Hematopoietic multipotent progenitor cell treated with erythropoietin and hydrocortisone succinate and interleukin-3 and kit ligand, for 15 days (in vitro differentiated cells): ENCODE results near the gene CD63.

ENCODE experiments used
- DNase-seq: peaks from one replicate; pipeline ENCODE4 v3.0.0-alpha.2; 2015; ENCODE audit warnings: low spot score

CD63 gene

DNA sequence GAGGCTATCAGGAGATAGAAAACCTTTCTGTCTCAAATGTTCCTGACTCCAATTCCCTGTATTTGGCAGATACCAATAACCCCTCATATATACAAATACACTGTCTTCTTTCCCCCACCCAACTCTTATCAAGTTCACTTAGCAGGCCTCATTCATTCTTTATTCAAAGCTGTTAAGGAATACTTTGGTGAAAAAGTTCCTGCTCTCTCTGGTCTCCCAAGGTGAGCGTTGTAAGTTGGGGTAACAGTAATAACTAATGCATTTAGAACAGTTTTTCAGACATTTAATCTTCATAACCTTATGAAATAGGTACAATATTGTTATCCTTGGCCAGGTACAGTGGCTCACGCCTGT lies 10.2 kb upstream of the CD63 start:
- no peak for DNase-seq

DNA sequence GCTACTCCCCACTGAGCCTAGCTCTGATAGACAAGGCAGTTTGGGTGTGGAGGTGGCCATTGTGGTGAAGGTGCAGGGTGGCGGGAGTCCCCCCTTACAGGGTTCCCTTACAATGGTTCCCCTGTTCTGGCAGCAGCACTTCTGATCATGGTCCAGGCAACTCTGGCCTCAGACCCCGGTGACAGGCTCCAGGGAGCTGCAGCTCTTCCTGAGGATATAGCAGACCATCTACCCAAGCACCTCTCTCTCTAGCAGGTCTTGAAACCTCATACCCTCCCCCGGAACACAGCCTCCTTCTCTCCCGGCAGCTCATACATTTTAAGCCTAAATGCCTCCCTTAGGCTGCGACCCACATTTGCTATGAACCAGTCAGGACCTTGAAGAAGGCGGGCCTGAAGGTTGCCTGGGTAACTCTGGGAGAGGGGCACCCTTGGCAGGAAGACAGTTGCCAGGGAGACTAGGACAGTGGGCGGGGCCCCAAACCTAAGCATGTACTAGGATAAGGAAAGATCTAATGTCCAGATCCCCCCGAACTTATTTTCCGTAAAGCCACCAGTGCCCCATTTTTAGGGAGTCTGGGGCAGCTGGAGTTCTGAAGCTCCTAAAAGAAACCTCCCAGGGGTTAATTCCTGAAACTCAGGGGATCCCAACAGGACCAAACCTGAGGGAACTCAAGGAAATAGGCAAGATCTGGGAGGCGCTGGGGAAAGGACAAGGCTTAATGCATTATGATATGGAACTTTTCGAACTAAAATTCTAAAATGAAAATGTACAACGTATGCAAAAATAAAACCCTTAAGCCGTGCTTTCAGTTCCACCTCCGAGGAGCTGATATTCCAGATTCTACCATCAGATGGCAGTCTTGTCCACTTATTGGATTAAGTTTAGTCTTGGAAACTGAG lies 9.6 kb upstream of the CD63 start:
- peak; percentile 87 for DNase-seq

DNA sequence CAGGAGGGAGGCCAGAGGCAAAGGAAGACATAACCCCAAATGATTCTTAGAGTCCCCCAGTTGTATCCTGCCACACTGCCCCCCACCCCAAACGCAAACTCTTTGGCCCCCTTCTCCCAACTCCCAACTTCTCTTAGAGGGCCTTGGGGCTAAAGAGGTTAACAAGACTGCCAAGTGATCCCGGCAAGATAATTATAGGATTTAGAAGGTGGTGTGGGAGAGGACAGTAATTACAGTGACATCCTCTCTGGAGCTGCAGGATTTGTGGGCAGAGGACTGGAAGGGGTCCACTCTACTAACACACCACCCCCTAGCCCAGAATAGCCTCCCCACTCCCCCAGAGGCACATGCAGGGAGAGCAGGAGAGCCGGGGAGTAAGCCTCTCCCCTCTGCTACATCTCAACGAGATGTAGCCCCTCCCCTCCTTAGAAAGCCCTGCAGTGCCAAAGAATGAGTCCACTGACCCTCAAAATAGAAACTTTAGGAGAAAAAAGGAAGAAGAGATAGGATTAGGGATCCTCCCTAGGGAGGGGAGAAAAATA lies 8.8 kb upstream of the CD63 start:
- DNase-seq = no peak

DNA sequence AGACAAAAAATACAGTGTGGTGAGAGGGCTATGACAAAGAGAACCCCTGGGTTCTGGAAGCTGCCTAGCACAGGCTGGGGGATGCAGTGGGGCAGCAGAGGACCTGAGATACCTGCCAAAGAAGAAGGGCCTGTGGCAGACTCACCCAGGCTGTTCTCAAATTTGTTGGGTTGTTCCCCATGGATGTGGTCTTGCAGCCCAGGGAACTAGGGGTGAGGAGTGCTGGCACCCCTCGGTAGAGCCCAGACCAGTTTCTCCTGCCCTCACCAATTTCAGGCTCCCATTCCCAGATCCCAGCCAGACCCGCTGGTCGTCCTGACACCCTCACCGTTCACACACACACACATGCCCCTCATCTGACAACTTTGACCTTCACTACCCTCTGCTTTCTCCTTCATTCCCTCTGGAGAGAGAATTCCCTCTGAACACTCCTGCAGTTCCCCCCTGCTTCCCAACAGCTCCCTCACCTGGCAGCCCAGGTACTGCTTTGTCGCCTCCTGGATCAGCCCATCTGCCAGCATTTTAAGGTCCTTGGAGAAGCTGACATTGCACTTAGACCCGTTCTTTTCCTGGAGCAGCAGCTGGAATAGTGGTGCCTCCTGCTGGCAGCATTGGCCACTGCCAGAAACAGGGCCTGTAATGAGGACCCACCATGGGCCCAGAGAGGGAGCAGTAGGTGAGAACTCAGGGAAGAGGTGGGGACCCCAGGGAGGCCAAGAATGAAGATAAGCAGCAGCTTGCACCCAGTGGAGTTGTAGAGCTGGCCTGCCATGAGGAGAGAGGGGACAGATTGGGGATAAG lies 8.2 kb upstream of the CD63 start:
- peak; percentile 47 for DNase-seq

DNA sequence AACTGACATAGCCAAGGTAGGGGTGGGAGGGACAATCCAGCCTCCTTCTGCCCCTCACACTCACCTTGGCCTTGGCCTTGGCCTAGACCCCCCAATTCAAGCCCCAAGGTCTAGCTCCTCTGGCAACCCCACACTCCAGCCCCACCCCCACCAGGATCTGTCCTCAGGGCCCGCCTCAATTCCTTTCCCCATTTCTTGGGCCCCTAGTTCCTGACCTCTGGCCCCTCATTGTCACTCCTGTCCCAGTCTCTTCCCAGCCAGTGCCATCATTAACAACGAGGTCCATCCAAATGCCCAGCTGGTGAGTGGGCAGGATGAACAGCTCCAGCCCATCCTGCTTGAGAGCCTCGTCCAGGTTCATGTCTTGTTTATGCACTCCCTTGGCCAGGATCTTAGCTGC lies 7.3 kb upstream of the CD63 start:
- no peak for DNase-seq

DNA sequence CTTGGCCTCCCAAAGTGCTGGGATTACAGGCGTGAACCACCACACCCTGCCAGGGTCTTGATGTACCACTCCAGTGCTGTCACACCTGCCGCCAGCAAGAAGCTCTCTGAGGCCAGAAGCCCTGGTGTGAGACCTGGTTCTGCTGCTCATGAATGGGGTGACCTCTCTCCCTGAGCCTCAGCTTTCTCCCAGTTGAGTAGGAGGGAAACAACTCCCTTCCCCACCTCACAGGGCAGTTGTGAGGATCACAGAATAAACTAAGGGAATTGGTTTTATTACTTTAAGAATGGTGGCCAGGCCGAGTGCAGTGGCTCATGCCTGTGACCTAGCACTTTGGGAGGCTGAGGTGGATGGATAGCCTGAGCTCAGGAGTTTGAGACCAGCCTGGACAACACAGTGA lies 5.8 kb upstream of the CD63 start:
- DNase-seq = no peak

DNA sequence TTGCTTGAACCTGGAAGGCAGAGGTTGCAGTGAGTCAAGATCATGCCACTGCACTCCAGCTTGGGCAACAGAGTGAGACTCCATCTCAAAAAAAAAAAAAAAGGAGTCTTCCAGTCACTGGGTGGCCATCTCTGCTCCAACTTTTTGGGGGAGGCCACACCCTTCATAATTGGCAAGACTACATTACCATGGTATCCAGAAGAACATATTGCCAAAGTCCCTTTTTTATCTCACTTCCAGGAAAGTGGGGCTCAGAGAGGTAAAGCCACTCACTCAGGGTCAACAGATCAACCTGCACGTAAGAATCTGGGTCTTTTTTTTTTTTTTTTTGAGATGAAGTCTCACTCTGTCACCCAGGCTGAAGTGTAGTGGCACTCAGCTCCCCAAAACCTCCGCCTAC lies 5.0 kb upstream of the CD63 start:
- DNase-seq = peak; percentile 29

DNA sequence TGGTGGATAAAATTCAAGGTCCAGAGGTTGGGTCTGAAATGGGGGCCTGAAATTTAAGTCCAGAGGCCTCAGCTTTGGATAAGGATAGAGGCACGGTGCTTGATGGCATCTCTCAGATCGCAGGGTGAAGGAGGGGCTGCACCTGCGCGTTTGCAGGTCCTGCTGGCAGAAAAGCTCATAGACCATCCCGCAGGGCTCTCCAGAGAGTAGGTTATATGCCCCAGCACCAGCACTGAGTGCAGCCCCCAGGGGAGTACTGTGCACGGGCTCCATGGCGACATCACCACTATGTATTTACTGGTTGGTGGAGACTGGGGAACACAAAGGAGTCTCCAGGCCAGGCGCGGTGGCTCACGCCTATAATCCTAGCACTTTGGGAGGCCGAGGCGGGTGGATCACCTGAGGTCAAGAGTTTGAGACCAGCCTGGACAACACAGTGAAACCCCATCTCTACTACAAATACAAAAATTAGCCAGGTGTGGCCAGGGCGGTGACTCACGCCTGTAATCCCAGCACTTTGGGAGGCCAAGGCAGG lies 4.3 kb upstream of the CD63 start:
- DNase-seq = no peak

DNA sequence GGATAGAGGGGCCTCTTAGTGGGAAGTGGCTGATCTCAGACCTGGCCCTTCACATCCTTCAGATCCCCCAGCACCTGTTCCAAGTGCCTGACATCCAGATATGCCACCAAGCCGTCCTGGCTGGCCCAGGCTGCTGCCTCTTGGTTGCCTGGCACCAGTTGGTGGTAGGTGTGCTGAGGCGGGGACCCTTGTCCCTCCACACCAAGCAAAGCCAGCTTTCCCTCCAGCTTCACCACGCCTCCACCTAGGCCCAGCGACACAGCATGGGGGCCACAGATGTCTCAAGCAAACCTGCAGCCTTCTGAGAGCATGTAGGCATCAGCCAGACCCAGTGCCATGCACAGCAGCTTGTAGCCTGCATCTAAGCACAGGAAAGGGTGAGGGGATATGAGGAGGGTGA lies 3.5 kb upstream of the CD63 start:
- no peak for DNase-seq

DNA sequence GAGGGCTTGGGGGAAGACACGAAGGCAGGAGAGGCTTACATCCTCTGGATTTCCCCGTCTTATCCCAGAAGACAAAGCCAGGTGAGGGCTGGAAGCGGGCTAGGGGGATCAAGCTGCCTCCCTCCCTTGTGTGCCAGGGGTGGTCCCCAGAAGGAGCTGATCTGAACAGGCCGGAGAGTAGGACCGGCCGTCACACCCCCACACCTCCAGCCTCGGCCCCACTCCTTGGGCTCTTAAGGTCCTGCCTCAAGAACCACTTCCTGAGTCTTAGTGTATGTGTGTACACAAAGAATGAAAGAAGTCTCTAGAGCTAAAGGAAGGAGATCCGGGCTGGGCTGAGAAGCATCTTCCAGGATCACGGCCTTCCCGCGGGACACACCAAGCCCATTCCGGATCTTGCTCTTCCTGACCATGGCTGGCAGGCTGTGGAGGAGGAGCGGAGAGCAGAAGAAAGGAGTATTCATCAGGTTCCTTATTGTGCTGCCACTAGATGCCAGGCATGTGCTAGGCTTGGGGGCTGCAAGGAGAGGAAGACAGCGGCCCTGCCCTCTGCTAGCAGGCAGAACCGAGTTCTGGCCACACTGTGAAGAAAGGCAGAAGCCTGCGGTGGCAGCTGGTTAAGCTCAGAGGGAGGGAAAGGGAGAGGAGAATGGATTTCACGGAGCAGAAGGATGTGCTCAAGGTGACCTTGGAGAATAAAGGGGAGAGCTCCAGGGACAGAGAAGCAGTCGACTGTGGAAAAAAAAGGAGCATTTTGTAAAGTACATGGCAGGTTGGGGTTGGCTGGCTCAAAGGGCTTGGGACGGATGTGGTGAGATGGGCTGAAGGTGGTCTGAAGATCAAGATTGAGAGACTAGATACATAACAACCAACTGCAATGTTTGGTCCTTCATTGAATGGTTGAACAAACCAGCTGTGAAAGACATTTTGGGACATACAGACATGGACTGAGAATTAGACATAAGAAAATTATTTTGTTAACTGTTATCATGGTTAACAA lies 1.3 kb upstream of the CD63 start:
- DNase-seq = no peak

DNA sequence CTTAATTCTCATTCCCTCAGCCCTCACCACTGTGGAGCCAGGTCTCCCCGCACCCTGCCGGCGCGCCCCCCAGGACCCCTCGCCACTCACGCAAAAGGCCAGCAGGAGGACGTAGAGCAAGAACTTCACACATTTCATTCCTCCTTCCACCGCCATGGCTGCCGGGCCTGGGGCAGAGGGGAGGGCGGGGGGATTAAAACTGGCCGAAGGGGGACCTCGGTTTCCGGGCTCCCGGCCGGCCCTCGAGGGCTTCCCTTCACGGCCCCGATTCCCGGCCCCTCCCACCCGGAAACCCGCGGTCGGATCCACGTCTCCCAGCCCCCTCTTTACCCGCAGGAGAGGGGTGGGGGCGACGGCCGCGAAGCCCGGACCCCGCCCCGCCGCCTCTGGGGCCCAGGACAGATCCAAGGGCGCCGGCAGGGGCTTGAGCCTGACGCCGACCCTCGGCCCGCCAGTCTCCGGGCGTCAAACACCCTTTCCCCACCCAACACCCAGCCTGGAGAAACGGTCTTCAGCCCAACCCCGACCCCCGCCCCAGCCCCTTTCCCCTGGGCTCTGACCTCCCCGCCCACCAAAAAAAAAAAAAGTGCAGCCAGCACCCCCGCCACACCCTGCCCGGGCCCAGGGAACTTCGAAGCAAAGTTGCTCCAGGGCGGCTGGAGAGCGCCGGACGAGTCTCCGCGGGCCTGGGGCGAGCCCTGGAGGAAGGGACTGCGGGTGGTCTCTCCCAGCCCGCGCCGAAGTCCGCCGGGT lies 447 bp downstream of the CD63 start:
- no peak for DNase-seq

DNA sequence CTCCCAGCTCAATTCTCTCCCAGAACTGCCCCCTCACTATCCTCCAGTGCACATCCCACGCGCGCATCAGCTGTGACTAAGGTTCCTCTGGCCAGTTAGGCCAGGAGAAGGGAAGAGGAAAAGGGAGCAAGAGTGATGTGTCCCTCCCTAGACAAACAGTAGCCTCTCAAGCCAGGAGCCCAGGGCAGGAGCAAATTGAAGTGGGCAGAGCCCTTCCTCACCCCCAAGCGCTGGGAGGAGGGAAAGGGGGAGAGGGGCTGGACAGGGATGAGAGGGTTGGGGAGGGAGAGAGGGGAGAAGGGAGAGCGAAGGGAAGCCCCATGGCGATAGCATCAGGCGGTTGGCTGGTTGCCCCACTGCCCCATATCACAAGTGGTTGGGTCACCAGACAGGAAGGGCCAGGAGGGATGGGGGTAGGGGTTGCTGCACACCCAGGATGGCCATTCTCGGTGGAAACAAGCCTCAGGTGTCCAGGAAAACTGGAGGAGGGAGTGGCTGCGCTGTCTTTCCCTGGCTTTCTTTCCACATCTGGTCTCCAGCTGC lies 1.1 kb downstream of the CD63 start:
- DNase-seq = no peak

DNA sequence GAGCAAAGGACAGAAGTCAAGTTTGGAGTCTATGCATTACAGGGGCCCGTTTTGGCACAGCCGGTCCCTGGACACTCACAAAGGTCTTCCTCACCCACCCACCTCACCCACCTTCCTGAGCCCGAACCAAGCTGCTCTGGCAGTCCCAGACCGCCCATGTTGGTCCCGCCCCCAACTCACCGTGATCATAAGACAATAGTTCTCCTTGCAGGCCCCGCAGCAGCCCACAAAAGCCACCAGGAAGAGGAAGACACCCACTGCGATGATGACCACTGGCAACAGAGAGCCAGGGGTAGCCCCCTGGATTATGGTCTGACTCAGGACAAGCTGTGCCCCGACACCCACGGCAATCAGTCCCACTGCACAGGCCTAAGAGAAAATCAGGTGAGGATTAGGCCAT lies 1.8 kb downstream of the CD63 start:
- no peak for DNase-seq

DNA sequence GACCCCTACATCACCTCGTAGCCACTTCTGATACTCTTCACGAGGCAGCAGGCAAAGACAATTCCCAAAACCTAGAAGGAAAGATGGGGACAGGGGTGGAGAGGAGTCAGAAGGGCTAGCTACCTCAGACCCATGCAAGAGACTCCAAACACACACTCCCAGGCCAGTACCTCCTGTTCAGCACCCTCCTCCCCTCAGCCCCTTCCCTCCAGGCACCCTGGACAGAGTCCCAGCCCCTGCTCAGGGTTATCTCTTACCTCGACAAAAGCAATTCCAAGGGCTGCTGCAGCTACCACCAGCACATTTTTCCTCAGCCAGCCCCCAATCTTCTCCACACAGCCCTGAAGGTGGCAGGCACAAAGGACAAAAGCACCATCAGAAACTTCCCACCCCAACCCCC lies 3.3 kb downstream of the CD63 start:
- no peak for DNase-seq

DNA sequence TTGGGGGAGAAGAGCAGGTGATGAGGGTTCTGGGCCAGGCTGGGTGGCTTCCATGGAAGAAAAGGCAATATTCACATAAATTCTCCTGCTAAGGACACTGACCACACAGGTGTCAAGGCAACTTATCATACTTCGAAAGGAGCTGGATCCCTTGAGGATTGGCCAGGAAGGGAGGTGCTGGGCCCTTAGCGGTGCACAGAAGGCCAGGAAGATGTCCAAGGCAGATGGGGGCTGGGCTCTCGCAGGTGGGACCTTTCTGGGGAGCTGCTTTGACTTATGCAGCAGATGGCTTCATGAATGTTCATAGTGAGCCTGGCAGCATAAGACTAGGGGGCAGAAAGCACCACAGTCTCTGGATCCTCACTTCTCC lies 3.9 kb downstream of the CD63 start:
- no peak for DNase-seq

DNA sequence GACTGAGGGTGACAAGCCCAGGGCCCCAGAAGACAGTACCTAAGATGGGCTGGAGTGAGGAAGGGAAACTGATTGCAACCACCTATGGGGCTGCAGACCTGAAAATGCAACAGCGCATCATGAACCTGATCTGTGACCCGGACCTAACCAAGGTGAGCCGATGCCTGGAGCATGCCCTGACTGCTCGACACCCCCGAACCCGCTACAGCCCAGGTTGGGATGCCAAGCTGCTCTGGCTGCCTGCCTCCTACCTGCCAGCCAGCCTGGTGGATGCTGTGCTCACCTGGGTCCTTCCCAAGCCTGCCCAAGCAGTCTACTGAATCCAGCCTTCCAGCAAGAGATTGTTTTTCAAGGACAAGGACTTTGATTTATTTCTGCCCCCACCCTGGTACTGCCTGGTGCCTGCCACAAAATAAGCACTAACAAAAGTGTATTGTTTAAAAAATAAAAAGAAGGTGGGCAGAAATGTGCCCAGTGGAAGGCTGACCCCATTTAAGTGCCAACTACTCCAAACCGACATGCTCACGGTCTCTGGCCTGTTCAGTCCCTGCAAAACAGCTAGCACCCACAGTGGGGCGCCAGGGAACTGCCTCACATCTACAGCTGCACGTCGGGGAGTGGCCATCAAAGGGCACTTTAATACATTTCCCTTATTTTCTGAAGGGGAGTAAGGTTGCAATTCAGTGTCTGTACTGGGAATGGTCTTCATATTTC lies 4.4 kb downstream of the CD63 start:
- DNase-seq = peak; percentile 51

DNA sequence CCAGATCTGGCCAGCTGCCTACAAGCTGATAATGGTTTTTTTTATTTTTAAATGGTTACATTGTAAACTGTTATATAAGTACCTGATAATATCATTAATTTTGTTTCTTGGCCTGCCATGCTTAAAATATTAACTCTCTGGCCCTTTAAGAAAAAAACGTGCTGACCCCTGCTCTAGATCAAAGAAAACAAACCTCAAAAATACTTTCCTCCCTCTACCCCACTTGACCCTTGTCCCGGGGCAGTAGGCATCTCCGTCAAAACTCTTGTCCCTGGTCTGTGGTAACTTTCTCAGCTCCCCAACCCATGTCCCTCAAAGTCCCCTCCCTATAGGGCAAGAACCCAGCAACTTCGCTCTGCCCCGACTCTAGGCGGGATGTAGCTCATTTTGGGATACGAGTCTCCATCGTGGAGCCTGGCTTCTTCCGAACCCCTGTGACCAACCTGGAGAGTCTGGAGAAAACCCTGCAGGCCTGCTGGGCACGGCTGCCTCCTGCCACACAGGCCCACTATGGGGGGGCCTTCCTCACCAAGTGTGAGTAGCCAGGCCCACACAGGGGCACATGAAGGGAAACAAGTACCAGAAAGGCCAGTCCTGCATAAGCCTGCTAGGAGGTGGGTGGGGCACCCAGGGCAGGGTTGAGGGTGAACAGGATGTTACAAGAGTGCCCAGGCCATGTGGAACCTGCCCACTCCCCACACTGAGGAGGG lies 5.1 kb downstream of the CD63 start:
- DNase-seq = no peak

DNA sequence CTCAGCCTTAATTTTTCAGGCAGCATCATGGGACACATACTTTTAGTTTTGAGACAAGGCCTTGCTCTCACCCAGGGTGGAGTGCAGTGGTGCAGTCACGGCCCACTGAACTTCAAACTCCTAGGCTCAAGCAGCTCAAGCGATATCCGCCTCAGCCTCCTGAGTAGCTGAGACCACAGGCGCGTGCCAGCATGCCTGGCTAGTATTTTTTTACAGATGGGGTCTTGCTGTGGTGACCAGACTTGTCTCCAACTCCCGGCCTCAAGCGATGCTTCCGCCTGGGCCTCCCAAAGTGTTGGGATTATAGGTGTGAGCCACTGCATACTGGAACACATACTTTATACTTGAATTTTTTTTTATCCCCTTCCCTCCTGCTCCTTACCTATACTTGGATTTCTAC lies 5.9 kb downstream of the CD63 start:
- DNase-seq = no peak

DNA sequence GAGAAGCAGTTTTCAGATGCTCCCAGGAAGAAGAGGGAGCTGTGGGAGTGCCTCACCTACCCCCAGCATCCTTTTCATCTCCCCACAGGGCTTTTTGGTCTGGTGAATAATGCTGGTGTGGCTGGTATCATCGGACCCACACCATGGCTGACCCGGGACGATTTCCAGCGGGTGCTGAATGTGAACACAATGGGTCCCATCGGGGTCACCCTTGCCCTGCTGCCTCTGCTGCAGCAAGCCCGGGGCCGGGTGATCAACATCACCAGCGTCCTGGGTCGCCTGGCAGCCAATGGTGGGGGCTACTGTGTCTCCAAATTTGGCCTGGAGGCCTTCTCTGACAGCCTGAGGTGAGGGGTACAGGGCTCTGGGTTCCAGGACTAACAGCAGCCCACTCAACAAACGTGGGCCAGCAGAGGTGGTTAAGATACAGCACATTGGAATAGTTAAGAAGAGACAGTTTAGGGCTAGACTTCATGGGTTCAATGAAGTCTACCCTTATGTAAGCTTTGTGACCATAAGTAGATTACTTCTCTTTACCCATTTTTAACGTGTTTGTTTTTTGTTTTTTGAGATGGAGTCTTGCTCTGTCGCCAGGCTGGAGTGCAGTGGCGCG lies 7.1 kb downstream of the CD63 start:
- no peak for DNase-seq
